ENCODE results near the gene TRPM4. TPM values are rescaled to one million over a fixed set of nuclear protein-coding genes. Genes with fewer than 3 reads are reported as not detected.
"Not testable (repeated sequence)": the region's sequence is repeated elsewhere in the genome, so short reads cannot be mapped to it uniquely, and the experiment has no call there.

TRPM4 gene
- polyA plus RNA-seq, 1 donor, result 32.7 TPM

GRCh38 chr19:49190781-49191180 lies 33.2 kb downstream of the TRPM4 start:
- DNase-seq (ENCODE audit: low read depth), result no peak

GRCh38 chr19:49193822-49194394 lies 36.3 kb downstream of the TRPM4 start:
- no peak for DNase-seq (ENCODE audit: low read depth)

- DNase-seq (ENCODE audit: low read depth), result no peak
Observed at GRCh38 chr19:49194408-49194807, 36.8 kb downstream of the TRPM4 start.

GRCh38 chr19:49196527-49197240 lies 39.1 kb downstream of the TRPM4 start:
- no peak for DNase-seq (ENCODE audit: low read depth)

- DNase-seq (ENCODE audit: low read depth), result no peak
Observed at GRCh38 chr19:49200238-49200862, 42.8 kb downstream of the TRPM4 start.

- DNase-seq (ENCODE audit: low read depth), result no peak
Observed at GRCh38 chr19:49201042-49201441, 43.5 kb downstream of the TRPM4 start.

- DNase-seq (ENCODE audit: low read depth), result no peak
Observed at GRCh38 chr19:49205114-49205513, 47.5 kb downstream of the TRPM4 start.

- not testable (repeated sequence) for DNase-seq (ENCODE audit: low read depth)
Observed at GRCh38 chr19:49209502-49209901, 51.9 kb downstream of the TRPM4 start.

- DNase-seq (ENCODE audit: low read depth), result no peak
Observed at GRCh38 chr19:49210108-49210900, 52.7 kb downstream of the TRPM4 start.

GRCh38 chr19:49210901-49211451 lies 53.4 kb downstream of the TRPM4 start:
- no peak for DNase-seq (ENCODE audit: low read depth)

- no peak for DNase-seq (ENCODE audit: low read depth)
Observed at GRCh38 chr19:49212016-49212701, 54.6 kb downstream of the TRPM4 start.

GRCh38 chr19:49213791-49214190 lies 56.2 kb downstream of the TRPM4 start:
- no peak for DNase-seq (ENCODE audit: low read depth)

- DNase-seq (ENCODE audit: low read depth), result no peak
Observed at GRCh38 chr19:49214701-49215100, 57.1 kb downstream of the TRPM4 start.

GRCh38 chr19:49216071-49216470 lies 58.5 kb downstream of the TRPM4 start:
- DNase-seq (ENCODE audit: low read depth), result no peak

GRCh38 chr19:49217382-49217781 lies 59.8 kb downstream of the TRPM4 start:
- DNase-seq (ENCODE audit: low read depth), result no peak

GRCh38 chr19:49222011-49222410 lies 64.4 kb downstream of the TRPM4 start:
- DNase-seq (ENCODE audit: low read depth), result no peak

- DNase-seq (ENCODE audit: low read depth), result no peak
Observed at GRCh38 chr19:49222528-49222927, 64.9 kb downstream of the TRPM4 start.

GRCh38 chr19:49223472-49223871 lies 65.9 kb downstream of the TRPM4 start:
- DNase-seq (ENCODE audit: low read depth), result no peak

GRCh38 chr19:49224441-49224840 lies 66.8 kb downstream of the TRPM4 start:
- not testable (repeated sequence) for DNase-seq (ENCODE audit: low read depth)

- DNase-seq (ENCODE audit: low read depth), result no peak
Observed at GRCh38 chr19:49224879-49225278, 67.3 kb downstream of the TRPM4 start.

- DNase-seq (ENCODE audit: low read depth), result no peak
Observed at GRCh38 chr19:49229416-49229815, 71.8 kb downstream of the TRPM4 start.
